ACC112 (cell line): ENCODE results near the gene SHISA5.
A peak's percentile ranks its signal among the peaks of the same experiment; 100 is the strongest.
"Not testable (repeated sequence)": the region's sequence is repeated elsewhere in the genome, so short reads cannot be mapped to it uniquely, and the experiment has no call there.

ENCODE experiments used
- H2AFZ ChIP-seq: fragments of 200-600 bp; sonication (generic); one replicate; pipeline ENCODE4 v1.6.0; 2017; ENCODE audit warnings: antibody characterized with exemption, low read length; ENCODE audit not compliant: unreplicated experiment
- H3K27ac ChIP-seq: fragments of 200-600 bp; sonication (generic); 2 replicates; pipeline ENCODE4 v1.5.1; 2014; ENCODE audit warnings: low read depth, mild to moderate bottlenecking, antibody characterized with exemption, low read length, moderate library complexity
- H3K27me3 ChIP-seq: fragments of 200-600 bp; sonication (generic); 2 replicates; pipeline ENCODE4 v1.6.1; 2014; ENCODE audit warnings: mild to moderate bottlenecking, antibody characterized with exemption, low read length, moderate library complexity, mixed read lengths; ENCODE audit not compliant: insufficient read depth
- H3K36me3 ChIP-seq: fragments of 200-600 bp; sonication (generic); 2 replicates; pipeline ENCODE4 v1.6.1; 2016; ENCODE audit warnings: mild to moderate bottlenecking, antibody characterized with exemption, low read length, moderate library complexity, mixed read lengths; ENCODE audit not compliant: insufficient read depth
- H3K4me1 ChIP-seq: fragments of 200-600 bp; sonication (generic); one replicate; pipeline ENCODE4 v1.6.1; 2016; ENCODE audit warnings: low read length, mixed read lengths; ENCODE audit not compliant: insufficient read depth, unreplicated experiment, control insufficient read depth
- H3K4me3 ChIP-seq: fragments of 200-600 bp; sonication (generic); 2 replicates; pipeline ENCODE4 v1.5.1; 2014; ENCODE audit warnings: mild to moderate bottlenecking, low read depth, low read length
- H3K79me2 ChIP-seq: fragments of 200-600 bp; sonication (generic); one replicate; pipeline ENCODE4 v1.6.0; 2016; ENCODE audit warnings: low read length; ENCODE audit not compliant: control insufficient read depth, unreplicated experiment, insufficient read depth

The SHISA5 gene

GRCh38 chr3:48468329-48468731, 35.6 kb downstream of the SHISA5 start:
- peaks cover 58% of the 10 kb centered on the region for H3K4me1 ChIP-seq
- no peaks in the 10 kb centered on the region; the same call in 1 of the 2 replicates for H3K36me3 ChIP-seq

GRCh38 chr3:48467473-48468267, 36.3 kb downstream of the SHISA5 start:
- H2AFZ ChIP-seq: no peak overlapping the region
- H3K27me3 ChIP-seq: no peaks in the 10 kb centered on the region
- H3K4me3 ChIP-seq: peak overlapping the region; percentile 84
- peaks cover 65% of the 10 kb centered on the region for H3K79me2 ChIP-seq
- H3K36me3 ChIP-seq: no peaks in the 10 kb centered on the region; the same call in 1 of the 2 replicates
- peaks cover 56% of the 10 kb centered on the region for H3K4me1 ChIP-seq
- H3K27ac ChIP-seq: peak overlapping the region; percentile 97

More at GRCh38 chr3:48468329-48468731, 35.6 kb downstream of the SHISA5 start:
- Histone ChIP-seq H3K27me3 (no peaks in the 10 kb centered on the region), H3K79me2 (peaks cover 67% of the 10 kb centered on the region), H3K27ac (peak overlapping the region; percentile 97), H3K4me3 (peak overlapping the region; percentile 84), H2AFZ (no peak overlapping the region)

- Histone ChIP-seq H3K79me2 (peaks cover 59% of the 10 kb centered on the region), H3K36me3 (no peaks in the 10 kb centered on the region; the same call in 1 of the 2 replicates), H3K4me3 (peak overlapping the region; percentile 84), H3K27ac (peak overlapping the region; percentile 97), H3K27me3 (no peaks in the 10 kb centered on the region), H3K4me1 (peaks cover 56% of the 10 kb centered on the region), H2AFZ (no peak overlapping the region)
Observed at GRCh38 chr3:48467110-48467454, 36.9 kb downstream of the SHISA5 start.

- H3K79me2 ChIP-seq: peaks cover 54% of the 10 kb centered on the region
- H3K27me3 ChIP-seq: no peaks in the 10 kb centered on the region
- no peak overlapping the region for H2AFZ ChIP-seq
- H3K27ac ChIP-seq: peak overlapping the region; percentile 97
- peak overlapping the region; percentile 84 for H3K4me3 ChIP-seq
- no peaks in the 10 kb centered on the region; the same call in 1 of the 2 replicates for H3K36me3 ChIP-seq
- H3K4me1 ChIP-seq: peaks cover 56% of the 10 kb centered on the region
Observed at GRCh38 chr3:48466386-48467109, 37.4 kb downstream of the SHISA5 start.

- Histone ChIP-seq H2AFZ (no peak overlapping the region), H3K79me2 (peaks cover 46% of the 10 kb centered on the region), H3K27me3 (no peaks in the 10 kb centered on the region), H3K36me3 (peaks cover 8% of the 10 kb centered on the region), H3K4me3 (peak overlapping the region; percentile 84), H3K4me1 (peaks cover 49% of the 10 kb centered on the region), H3K27ac (peak overlapping the region; percentile 97)
Observed at GRCh38 chr3:48465531-48466378, 38.2 kb downstream of the SHISA5 start.

GRCh38 chr3:48465237-48465530, 38.8 kb downstream of the SHISA5 start:
- Histone ChIP-seq H2AFZ (no peak overlapping the region), H3K27me3 (no peaks in the 10 kb centered on the region), H3K4me3 (no peak overlapping the region), H3K36me3 (peaks cover 10% of the 10 kb centered on the region), H3K4me1 (peaks cover 44% of the 10 kb centered on the region), H3K79me2 (peaks cover 40% of the 10 kb centered on the region), H3K27ac (peak overlapping the region; percentile 97)

- peaks cover 36% of the 10 kb centered on the region for H3K79me2 ChIP-seq
- no peak overlapping the region for H2AFZ ChIP-seq
- no peaks in the 10 kb centered on the region for H3K27me3 ChIP-seq
- no peak overlapping the region for H3K4me3 ChIP-seq
- peak overlapping the region; percentile 97 for H3K27ac ChIP-seq
- H3K4me1 ChIP-seq: peaks cover 39% of the 10 kb centered on the region
- peaks cover 10% of the 10 kb centered on the region for H3K36me3 ChIP-seq
Observed at GRCh38 chr3:48464713-48465221, 39.2 kb downstream of the SHISA5 start.

- no peak overlapping the region for H3K4me3 ChIP-seq
- peaks cover 26% of the 10 kb centered on the region for H3K79me2 ChIP-seq
- no peak overlapping the region for H3K27ac ChIP-seq
- no peak overlapping the region for H2AFZ ChIP-seq
- peaks cover 30% of the 10 kb centered on the region for H3K4me1 ChIP-seq
- H3K27me3 ChIP-seq: no peaks in the 10 kb centered on the region
- H3K36me3 ChIP-seq: peaks cover 15% of the 10 kb centered on the region
Observed at GRCh38 chr3:48463703-48464102, 40.3 kb downstream of the SHISA5 start.

GRCh38 chr3:48461767-48462166, 42.2 kb downstream of the SHISA5 start:
- H3K36me3 ChIP-seq: peaks cover 20% of the 10 kb centered on the region

GRCh38 chr3:48460517-48460902, 43.5 kb downstream of the SHISA5 start:
- Histone ChIP-seq H3K4me1 (peaks cover 6% of the 10 kb centered on the region), H3K4me3 (no peak overlapping the region), H3K36me3 (peaks cover 20% of the 10 kb centered on the region), H3K79me2 (no peaks in the 10 kb centered on the region), H2AFZ (no peak overlapping the region), H3K27me3 (no peaks in the 10 kb centered on the region), H3K27ac (no peak overlapping the region)

More at GRCh38 chr3:48461767-48462166, 42.2 kb downstream of the SHISA5 start:
- peaks cover 11% of the 10 kb centered on the region for H3K4me1 ChIP-seq
- H3K79me2 ChIP-seq, H3K27me3 ChIP-seq, H2AFZ ChIP-seq, H3K27ac ChIP-seq, H3K4me3 ChIP-seq: not testable (repeated sequence)
